HFFc6 (cell line): ENCODE data around the gene ZNF22. TPM values are rescaled to one million over a fixed set of nuclear protein-coding genes. Genes with fewer than 3 reads are reported as not detected.

ENCODE experiments used
- DNase-seq: peaks from one replicate; pipeline ENCODE4 v3.0.0-alpha.2; 2018
- H3K27ac Mint-ChIP-seq: 2 replicates; pipeline ENCODE4 v1.8.0; 2020; ENCODE audit warnings: mild to moderate bottlenecking, mixed read lengths
- H3K27me3 Mint-ChIP-seq: 2 replicates; pipeline ENCODE4 v1.8.0; 2021; ENCODE audit warnings: mild to moderate bottlenecking, moderate library complexity, mixed read lengths; ENCODE audit not compliant: insufficient read depth
- H3K36me3 Mint-ChIP-seq: 2 replicates; pipeline ENCODE4 v1.8.0; 2021; ENCODE audit warnings: low read depth, mixed read lengths
- H3K4me1 Mint-ChIP-seq: 2 replicates; pipeline ENCODE4 v1.8.0; 2020; ENCODE audit warnings: low read depth, mixed read lengths
- H3K4me3 Mint-ChIP-seq: 2 replicates; pipeline ENCODE4 v1.8.0; 2020; ENCODE audit warnings: mild to moderate bottlenecking, moderate library complexity, mixed read lengths
- H3K9me3 Mint-ChIP-seq: 2 replicates; pipeline ENCODE4 v1.8.0; 2020; ENCODE audit warnings: mild to moderate bottlenecking, mixed read lengths
- total RNA-seq, 6 experiments: library from RNA; stranded (reverse); fragmentation: NEBNext Ultra II Directional; extraction: Animal tissue kit (Norgen Biotek cat#: 25700); gene quantifications; 2 replicates in 1 of 6; 3 replicates in 5 of 6; pipeline ENCODE4 v1.2.3, GENCODE V29; 2021
- TF ChIP-seq, protein P1 (sequence below): fragments of 200-600 bp; sonication (generic); IDR thresholded peaks from 2 replicates; pipeline ENCODE4 v1.5.0; 2021; ENCODE audit warnings: antibody characterized with exemption, mild to moderate bottlenecking

ZNF22 gene
- total RNA-seq, 6 experiments from 2014 or later = 7.4 to 15.8 (median 13.2) TPM

- TF ChIP-seq, protein P1, sequence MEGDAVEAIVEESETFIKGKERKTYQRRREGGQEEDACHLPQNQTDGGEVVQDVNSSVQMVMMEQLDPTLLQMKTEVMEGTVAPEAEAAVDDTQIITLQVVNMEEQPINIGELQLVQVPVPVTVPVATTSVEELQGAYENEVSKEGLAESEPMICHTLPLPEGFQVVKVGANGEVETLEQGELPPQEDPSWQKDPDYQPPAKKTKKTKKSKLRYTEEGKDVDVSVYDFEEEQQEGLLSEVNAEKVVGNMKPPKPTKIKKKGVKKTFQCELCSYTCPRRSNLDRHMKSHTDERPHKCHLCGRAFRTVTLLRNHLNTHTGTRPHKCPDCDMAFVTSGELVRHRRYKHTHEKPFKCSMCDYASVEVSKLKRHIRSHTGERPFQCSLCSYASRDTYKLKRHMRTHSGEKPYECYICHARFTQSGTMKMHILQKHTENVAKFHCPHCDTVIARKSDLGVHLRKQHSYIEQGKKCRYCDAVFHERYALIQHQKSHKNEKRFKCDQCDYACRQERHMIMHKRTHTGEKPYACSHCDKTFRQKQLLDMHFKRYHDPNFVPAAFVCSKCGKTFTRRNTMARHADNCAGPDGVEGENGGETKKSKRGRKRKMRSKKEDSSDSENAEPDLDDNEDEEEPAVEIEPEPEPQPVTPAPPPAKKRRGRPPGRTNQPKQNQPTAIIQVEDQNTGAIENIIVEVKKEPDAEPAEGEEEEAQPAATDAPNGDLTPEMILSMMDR = peak; percentile 74
- peaks cover 24% of the 10 kb centered on the region for H3K4me1 Mint-ChIP-seq
- no peak overlapping the region for H3K4me3 Mint-ChIP-seq
- no peak for DNase-seq
- H3K9me3 Mint-ChIP-seq = no peaks in the 10 kb centered on the region
- no peak overlapping the region for H3K27ac Mint-ChIP-seq
- H3K36me3 Mint-ChIP-seq = no peaks in the 10 kb centered on the region
- H3K27me3 Mint-ChIP-seq = peaks cover 5% of the 10 kb centered on the region
Measured at GRCh38 chr10:44966816-44967509, 33.8 kb upstream of the ZNF22 start.

GRCh38 chr10:44967616-44968015 is 33.1 kb upstream of the ZNF22 start:
- Mint-ChIP-seq H3K27ac (no peak overlapping the region), H3K4me1 (peaks cover 24% of the 10 kb centered on the region), H3K27me3 (peaks cover 5% of the 10 kb centered on the region), H3K9me3 (no peaks in the 10 kb centered on the region), H3K4me3 (no peak overlapping the region), H3K36me3 (no peaks in the 10 kb centered on the region)
- no peak for DNase-seq
- TF ChIP-seq, protein P1 = no peak

DNA sequence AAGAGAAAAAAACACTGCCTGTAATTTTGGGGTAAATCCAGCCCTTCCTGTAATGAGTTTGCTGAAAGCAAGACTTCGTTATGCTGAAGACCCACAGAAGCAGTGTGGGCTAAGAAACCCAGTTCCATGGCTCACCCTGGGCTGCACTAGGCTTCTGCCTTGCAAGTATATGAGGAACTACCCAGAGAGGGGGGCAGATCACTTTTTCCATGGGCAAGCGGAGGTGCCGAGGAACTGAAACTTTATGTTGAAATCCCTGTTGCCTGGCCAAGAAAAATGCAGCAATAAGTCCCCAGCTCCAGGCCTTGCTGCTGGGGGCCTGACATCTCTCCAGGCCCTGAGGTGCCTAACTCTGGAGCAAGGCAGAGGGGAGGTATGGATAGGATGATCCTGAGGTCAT is 32.6 kb upstream of the ZNF22 start:
- Mint-ChIP-seq H3K9me3 (no peaks in the 10 kb centered on the region), H3K4me1 (peaks cover 24% of the 10 kb centered on the region), H3K4me3 (no peak overlapping the region), H3K36me3 (no peaks in the 10 kb centered on the region), H3K27ac (no peak overlapping the region), H3K27me3 (peaks cover 5% of the 10 kb centered on the region)
- DNase-seq = no peak
- TF ChIP-seq, protein P1 = no peak

GRCh38 chr10:44968500-44969400 is 32.0 kb upstream of the ZNF22 start:
- H3K4me1 Mint-ChIP-seq = peaks cover 22% of the 10 kb centered on the region
- no peak overlapping the region for H3K27ac Mint-ChIP-seq
- DNase-seq = no peak
- H3K27me3 Mint-ChIP-seq = peaks cover 5% of the 10 kb centered on the region
- H3K4me3 Mint-ChIP-seq = no peak overlapping the region
- TF ChIP-seq, protein P1 = no peak
- no peaks in the 10 kb centered on the region for H3K9me3 Mint-ChIP-seq
- H3K36me3 Mint-ChIP-seq = no peaks in the 10 kb centered on the region

- H3K27ac Mint-ChIP-seq = no peak overlapping the region
- no peak overlapping the region for H3K4me3 Mint-ChIP-seq
- H3K27me3 Mint-ChIP-seq = peaks cover 5% of the 10 kb centered on the region
- peaks cover 15% of the 10 kb centered on the region for H3K4me1 Mint-ChIP-seq
- H3K36me3 Mint-ChIP-seq = no peaks in the 10 kb centered on the region
- no peaks in the 10 kb centered on the region for H3K9me3 Mint-ChIP-seq
- no peak for DNase-seq
- TF ChIP-seq, protein P1 = no peak
Measured at GRCh38 chr10:44969854-44970253, 30.9 kb upstream of the ZNF22 start.
